ENCODE measurements around the gene NTM.

NTM gene

GRCh38 chr11:131503017-131503416, 132.6 kb downstream of the NTM start:
- DNase-seq (no peak), ATAC-seq (replicated peaks) (peak in 1 of 2 donors; percentile 7)
- Mint-ChIP-seq H3K27me3 (peaks cover 0 to 5% of the 10 kb centered on the region in 2 donors), H3K9me3 (peaks cover 0 to 2% of the 10 kb centered on the region in 2 donors), H3K4me1 (no peaks in the 10 kb centered on the region), H3K27ac (no peak overlapping the region), H3K36me3 (no peaks in the 10 kb centered on the region), H3K4me3 (no peak overlapping the region)

GRCh38 chr11:131504199-131504949, 134.0 kb downstream of the NTM start:
- DNase-seq: no peak
- Mint-ChIP-seq H3K27ac (no peak overlapping the region), H3K27me3 (peaks cover 0 to 5% of the 10 kb centered on the region in 2 donors), H3K9me3 (peaks cover 4% of the 10 kb centered on the region in 2 donors), H3K4me3 (no peak overlapping the region), H3K4me1 (no peaks in the 10 kb centered on the region), H3K36me3 (no peaks in the 10 kb centered on the region)
- ATAC-seq (replicated peaks): no peak

- Mint-ChIP-seq H3K27ac (no peak overlapping the region), H3K36me3 (no peaks in the 10 kb centered on the region), H3K4me1 (no peaks in the 10 kb centered on the region), H3K27me3 (peaks cover 0 to 5% of the 10 kb centered on the region in 2 donors), H3K9me3 (peaks cover 4 to 5% of the 10 kb centered on the region in 2 donors), H3K4me3 (no peak overlapping the region)
- no peak for ATAC-seq (replicated peaks)
- DNase-seq: no peak
These were observed 135.9 kb downstream of the NTM start for GRCh38 chr11:131506348-131506747.

- Mint-ChIP-seq H3K4me3 (no peak overlapping the region), H3K27me3 (peaks cover 0 to 5% of the 10 kb centered on the region in 2 donors), H3K4me1 (no peaks in the 10 kb centered on the region), H3K36me3 (no peaks in the 10 kb centered on the region), H3K9me3 (peaks cover 3 to 4% of the 10 kb centered on the region in 2 donors), H3K27ac (no peak overlapping the region)
- no peak for DNase-seq
- ATAC-seq (replicated peaks): no peak
These were observed 140.2 kb downstream of the NTM start for GRCh38 chr11:131510662-131511061.

- H3K4me3 Mint-ChIP-seq: no peak overlapping the region
- peaks cover 0 to 5% of the 10 kb centered on the region in 2 donors for H3K27me3 Mint-ChIP-seq
- DNase-seq (no peak), ATAC-seq (replicated peaks) (no peak)
- no peak overlapping the region for H3K27ac Mint-ChIP-seq
- H3K9me3 Mint-ChIP-seq: peaks cover 3 to 4% of the 10 kb centered on the region in 2 donors
- H3K36me3 Mint-ChIP-seq: no peaks in the 10 kb centered on the region
- no peaks in the 10 kb centered on the region for H3K4me1 Mint-ChIP-seq
These were observed 141.4 kb downstream of the NTM start for GRCh38 chr11:131511794-131512193.

GRCh38 chr11:131512228-131512627, 141.8 kb downstream of the NTM start:
- Mint-ChIP-seq H3K27me3 (peaks cover 0 to 5% of the 10 kb centered on the region in 2 donors), H3K4me3 (no peak overlapping the region), H3K36me3 (no peaks in the 10 kb centered on the region), H3K27ac (no peak overlapping the region), H3K9me3 (peaks cover 3 to 4% of the 10 kb centered on the region in 2 donors), H3K4me1 (no peaks in the 10 kb centered on the region)
- ATAC-seq (replicated peaks) (no peak), DNase-seq (no peak)

GRCh38 chr11:131514062-131514461, 143.6 kb downstream of the NTM start:
- Mint-ChIP-seq H3K27ac (no peak overlapping the region), H3K9me3 (peaks cover 3 to 4% of the 10 kb centered on the region in 2 donors), H3K4me1 (no peaks in the 10 kb centered on the region), H3K4me3 (no peak overlapping the region), H3K27me3 (peaks cover 0 to 10% of the 10 kb centered on the region in 2 donors), H3K36me3 (no peaks in the 10 kb centered on the region)
- ATAC-seq (replicated peaks) (no peak), DNase-seq (no peak)

GRCh38 chr11:131518305-131518838, 148.0 kb downstream of the NTM start:
- H3K27ac Mint-ChIP-seq: no peak overlapping the region

GRCh38 chr11:131522851-131523250, 152.4 kb downstream of the NTM start:
- H3K27ac Mint-ChIP-seq: no peak overlapping the region
- H3K4me3 Mint-ChIP-seq: no peak overlapping the region
- H3K27me3 Mint-ChIP-seq: no peaks in the 10 kb centered on the region

More at GRCh38 chr11:131518305-131518838, 148.0 kb downstream of the NTM start:
- DNase-seq (no peak), ATAC-seq (replicated peaks) (no peak)
- Mint-ChIP-seq H3K9me3 (peaks cover 0 to 3% of the 10 kb centered on the region in 2 donors), H3K36me3 (no peaks in the 10 kb centered on the region), H3K4me3 (no peak overlapping the region), H3K27me3 (peaks cover 0 to 4% of the 10 kb centered on the region in 2 donors), H3K4me1 (no peaks in the 10 kb centered on the region)

GRCh38 chr11:131530407-131530806, 160.0 kb downstream of the NTM start:
- Mint-ChIP-seq H3K27ac (no peak overlapping the region), H3K36me3 (no peaks in the 10 kb centered on the region), H3K27me3 (no peaks in the 10 kb centered on the region), H3K9me3 (no peaks in the 10 kb centered on the region), H3K4me1 (no peaks in the 10 kb centered on the region), H3K4me3 (no peak overlapping the region)
- no peak for ATAC-seq (replicated peaks)
- no peak for DNase-seq

More at GRCh38 chr11:131522851-131523250, 152.4 kb downstream of the NTM start:
- no peak for ATAC-seq (replicated peaks)
- Mint-ChIP-seq H3K9me3 (peaks cover 0 to 3% of the 10 kb centered on the region in 2 donors), H3K4me1 (no peaks in the 10 kb centered on the region), H3K36me3 (no peaks in the 10 kb centered on the region)
- DNase-seq: no peak

- no peak for DNase-seq
- no peak for ATAC-seq (replicated peaks)
- Mint-ChIP-seq H3K9me3 (peaks cover 0 to 2% of the 10 kb centered on the region in 2 donors), H3K4me1 (no peaks in the 10 kb centered on the region), H3K27me3 (no peaks in the 10 kb centered on the region), H3K27ac (no peak overlapping the region), H3K36me3 (no peaks in the 10 kb centered on the region), H3K4me3 (no peak overlapping the region)
These were observed 162.7 kb downstream of the NTM start for GRCh38 chr11:131533149-131533548.

GRCh38 chr11:131533998-131534397, 163.6 kb downstream of the NTM start:
- no peaks in the 10 kb centered on the region for H3K36me3 Mint-ChIP-seq
- no peaks in the 10 kb centered on the region for H3K4me1 Mint-ChIP-seq
- H3K4me3 Mint-ChIP-seq: no peak overlapping the region
- ATAC-seq (replicated peaks) (no peak), DNase-seq (no peak)
- H3K9me3 Mint-ChIP-seq: peaks cover 0 to 2% of the 10 kb centered on the region in 2 donors
- no peaks in the 10 kb centered on the region for H3K27me3 Mint-ChIP-seq
- no peak overlapping the region for H3K27ac Mint-ChIP-seq

- ATAC-seq (replicated peaks): no peak
- no peaks in the 10 kb centered on the region for H3K27me3 Mint-ChIP-seq
These were observed 164.2 kb downstream of the NTM start for GRCh38 chr11:131534611-131535010.

GRCh38 chr11:131536159-131536558, 165.7 kb downstream of the NTM start:
- Mint-ChIP-seq H3K27me3 (no peaks in the 10 kb centered on the region), H3K4me1 (no peaks in the 10 kb centered on the region), H3K27ac (no peak overlapping the region), H3K4me3 (no peak overlapping the region), H3K9me3 (peaks cover 0 to 7% of the 10 kb centered on the region in 2 donors), H3K36me3 (no peaks in the 10 kb centered on the region)
- no peak for DNase-seq
- ATAC-seq (replicated peaks): no peak

More at GRCh38 chr11:131534611-131535010, 164.2 kb downstream of the NTM start:
- no peak overlapping the region for H3K4me3 Mint-ChIP-seq
- H3K27ac Mint-ChIP-seq: no peak overlapping the region
- peaks cover 0 to 6% of the 10 kb centered on the region in 2 donors for H3K9me3 Mint-ChIP-seq
- DNase-seq: no peak
- H3K4me1 Mint-ChIP-seq: no peaks in the 10 kb centered on the region
- no peaks in the 10 kb centered on the region for H3K36me3 Mint-ChIP-seq

GRCh38 chr11:131537196-131537595, 166.8 kb downstream of the NTM start:
- Mint-ChIP-seq H3K4me1 (no peaks in the 10 kb centered on the region), H3K9me3 (peaks cover 0 to 7% of the 10 kb centered on the region in 2 donors), H3K27me3 (no peaks in the 10 kb centered on the region), H3K27ac (no peak overlapping the region), H3K4me3 (no peak overlapping the region), H3K36me3 (no peaks in the 10 kb centered on the region)
- DNase-seq (no peak), ATAC-seq (replicated peaks) (no peak)
